CD4-positive, alpha-beta T cell treated with Interleukin-17A for 1 hour (primary cell): ENCODE results near the gene PATJ.
A peak's percentile ranks its signal among the peaks of the same experiment; 100 is the strongest.
"Not testable (repeated sequence)": the region's sequence is repeated elsewhere in the genome, so short reads cannot be mapped to it uniquely, and the experiment has no call there.

Experiments
- DNase-seq: peaks from one replicate; pipeline ENCODE4 v3.0.0-alpha.2; 2020

The PATJ gene

GRCh38 chr1:61819421-61819820, 77.1 kb downstream of the PATJ start:
- no peak for DNase-seq

GRCh38 chr1:61825393-61825792, 83.1 kb downstream of the PATJ start:
- DNase-seq: no peak

- DNase-seq: no peak
Observed at GRCh38 chr1:61828805-61829204, 86.5 kb downstream of the PATJ start.

- DNase-seq: no peak
Observed at GRCh38 chr1:61836649-61837048, 94.4 kb downstream of the PATJ start.

GRCh38 chr1:61837607-61838006, 95.3 kb downstream of the PATJ start:
- DNase-seq: not testable (repeated sequence)

GRCh38 chr1:61839679-61840078, 97.4 kb downstream of the PATJ start:
- DNase-seq: no peak

GRCh38 chr1:61842036-61842435, 99.8 kb downstream of the PATJ start:
- DNase-seq: no peak

GRCh38 chr1:61842863-61843514, 100.7 kb downstream of the PATJ start:
- DNase-seq: no peak

- DNase-seq: no peak
Observed at GRCh38 chr1:61844006-61844405, 101.7 kb downstream of the PATJ start.

GRCh38 chr1:61844664-61845063, 102.4 kb downstream of the PATJ start:
- DNase-seq: not testable (repeated sequence)

- no peak for DNase-seq
Observed at GRCh38 chr1:61851235-61851634, 109.0 kb downstream of the PATJ start.

GRCh38 chr1:61851849-61852669, 109.8 kb downstream of the PATJ start:
- DNase-seq: peak; percentile 65

- no peak for DNase-seq
Observed at GRCh38 chr1:61852670-61853015, 110.4 kb downstream of the PATJ start.

GRCh38 chr1:61853583-61853982, 111.3 kb downstream of the PATJ start:
- DNase-seq: no peak

- no peak for DNase-seq
Observed at GRCh38 chr1:61864489-61864888, 122.2 kb downstream of the PATJ start.

- DNase-seq: no peak
Observed at GRCh38 chr1:61865646-61866220, 123.5 kb downstream of the PATJ start.

- no peak for DNase-seq
Observed at GRCh38 chr1:61869691-61870109, 127.4 kb downstream of the PATJ start.

GRCh38 chr1:61872206-61872605, 129.9 kb downstream of the PATJ start:
- DNase-seq: no peak

- no peak for DNase-seq
Observed at GRCh38 chr1:61873581-61873980, 131.3 kb downstream of the PATJ start.

GRCh38 chr1:61873994-61874393, 131.7 kb downstream of the PATJ start:
- no peak for DNase-seq

GRCh38 chr1:61875198-61875597, 132.9 kb downstream of the PATJ start:
- no peak for DNase-seq

GRCh38 chr1:61879887-61880474, 137.7 kb downstream of the PATJ start:
- DNase-seq: not testable (repeated sequence)

- no peak for DNase-seq
Observed at GRCh38 chr1:61887076-61887867, 145.0 kb downstream of the PATJ start.
